G401 (cell line): ENCODE data around the gene SPTAN1. TPM values are rescaled to one million over a fixed set of nuclear protein-coding genes. Genes with fewer than 3 reads are reported as not detected.
A peak's percentile ranks its signal among the peaks of the same experiment; 100 is the strongest.
"Not testable (repeated sequence)": the region's sequence is repeated elsewhere in the genome, so short reads cannot be mapped to it uniquely, and the experiment has no call there.

ENCODE experiments used
- DNase-seq: peaks from one replicate; pipeline ENCODE4 v3.0.0-alpha.2; 2015; ENCODE audit warnings: low spot score
- in situ Hi-C: cut with HindIII; loops from 2 replicates; pipeline ENCODE4 v1.10.0; 2016; ENCODE audit warnings: low sequenced_read_pairs, mixed read lengths
- total RNA-seq: library from RNA; depleted of rRNA; stranded (reverse); fragments of >200 nt; shearing (Covaris generic); gene quantifications from 2 replicates; pipeline ENCODE4 v1.2.3, GENCODE V29; 2014; rRNA removed

Gene SPTAN1
- total RNA-seq, 1 experiment from 2014 or later: 103 TPM

GRCh38 chr9:128642675-128643245 lies 90.4 kb downstream of the SPTAN1 start:
- no peak for DNase-seq
- in situ Hi-C loops: no loop called here

GRCh38 chr9:128643519-128644300 lies 91.3 kb downstream of the SPTAN1 start:
- no peak for DNase-seq
- in situ Hi-C loops: no loop called here

- DNase-seq, in situ Hi-C loops: not testable (repeated sequence)
Measured at GRCh38 chr9:128648206-128648605, 95.8 kb downstream of the SPTAN1 start.

- in situ Hi-C loops: no loop called here
- DNase-seq: no peak
Measured at GRCh38 chr9:128651798-128652197, 99.4 kb downstream of the SPTAN1 start.

- in situ Hi-C loops: no loop called here
- no peak for DNase-seq
Measured at GRCh38 chr9:128653908-128654307, 101.5 kb downstream of the SPTAN1 start.

- in situ Hi-C loops: no loop called here
- DNase-seq: no peak
Measured at GRCh38 chr9:128654481-128654880, 102.1 kb downstream of the SPTAN1 start.

GRCh38 chr9:128656416-128657343 lies 104.3 kb downstream of the SPTAN1 start, which contains the start of gene DYNC2I2:
Gene DYNC2I2, minus strand, starts transcription at chr9:128656847. Its CDS starts 121 bp downstream, at chr9:128656726.
- in situ Hi-C loops: no loop called here
- DNase-seq: peak; percentile 92

- in situ Hi-C loops: no loop called here
- no peak for DNase-seq
Measured at GRCh38 chr9:128657344-128657704, 104.9 kb downstream of the SPTAN1 start.

GRCh38 chr9:128657796-128658195 lies 105.4 kb downstream of the SPTAN1 start:
- no peak for DNase-seq
- in situ Hi-C loops: no loop called here

GRCh38 chr9:128666481-128666941 lies 114.1 kb downstream of the SPTAN1 start:
- in situ Hi-C loops: not testable (repeated sequence)

GRCh38 chr9:128669786-128670185 lies 117.4 kb downstream of the SPTAN1 start:
- in situ Hi-C loops: no loop called here
- DNase-seq: no peak

More at GRCh38 chr9:128666481-128666941, 114.1 kb downstream of the SPTAN1 start:
- DNase-seq: not testable (repeated sequence)

- in situ Hi-C loops: no loop called here
- DNase-seq: no peak
Measured at GRCh38 chr9:128675382-128675781, 123.0 kb downstream of the SPTAN1 start.

GRCh38 chr9:128677794-128678193 lies 125.4 kb downstream of the SPTAN1 start:
- DNase-seq: no peak
- in situ Hi-C loops: no loop called here

Other genes starting within 250 kb of the SPTAN1 start
- 28.2 and 31.8 TPM in 2 replicates for gene TRUB2, start 230.1 kb upstream of the SPTAN1 start, total RNA-seq
- gene COQ4, start 229.7 kb upstream of the SPTAN1 start, total RNA-seq: 35.0 and 44.3 TPM in 2 replicates
- 48.7 and 49.0 TPM in 2 replicates for gene SLC27A4, start 212.1 kb upstream of the SPTAN1 start, total RNA-seq
- 58.2 and 61.5 TPM in 2 replicates for gene URM1, start 181.2 kb upstream of the SPTAN1 start, total RNA-seq
- 10.6 and 11.9 TPM in 2 replicates for gene CERCAM, start 131.7 kb upstream of the SPTAN1 start, total RNA-seq
- 52.9 and 60.7 TPM in 2 replicates for gene ODF2, start 96.6 kb upstream of the SPTAN1 start, total RNA-seq
- 37.0 and 38.3 TPM in 2 replicates for gene GLE1, start 47.9 kb upstream of the SPTAN1 start, total RNA-seq
- 164 and 173 TPM in 2 replicates for gene DYNC2I2, start 104.3 kb downstream of the SPTAN1 start, total RNA-seq
- gene SET, start 136.6 kb downstream of the SPTAN1 start, total RNA-seq: 794 and 1,249 TPM in 2 replicates
- gene PKN3, start 149.9 kb downstream of the SPTAN1 start, total RNA-seq: 34.8 and 36.7 TPM in 2 replicates
- 36.4 and 40.2 TPM in 2 replicates for gene ZDHHC12, start 171.5 kb downstream of the SPTAN1 start, total RNA-seq
- gene ZER1, start 219.3 kb downstream of the SPTAN1 start, total RNA-seq: 15.1 and 23.0 TPM in 2 replicates
- 2.5 and 4.8 TPM in 2 replicates for gene TBC1D13, start 234.7 kb downstream of the SPTAN1 start, total RNA-seq